ENCODE results near the gene DHRS7C.

- TF ChIP-seq YY1 (IDR thresholded peaks at IDR 0.05; ENCODE audit: insufficient read depth, insufficient read length) (no peak), SUZ12 (IDR thresholded peaks at IDR 0.05; ENCODE audit: extremely low read depth, insufficient read depth, insufficient read length) (no peak), ZNF274 (IDR thresholded peaks at IDR 0.05; ENCODE audit: low read depth, low read length) (no peak)
Observed at GRCh38 chr17:9792181-9792840, 919 bp upstream of the DHRS7C start.
